Peyer's patch (tissue), 4 donors: ENCODE results near the gene TMEM175. TPM values are rescaled to one million over a fixed set of nuclear protein-coding genes. Genes with fewer than 3 reads are reported as not detected.

ENCODE experiments used
- DNase-seq, 3 donors: peaks; one replicate each; pipeline ENCODE4 v3.0.0-alpha.2; 2017 to 2019
- H3K27ac ChIP-seq, 4 donors: fragments of 200-600 bp; sonication (generic); one replicate each; pipeline ENCODE4 v1.5.1; 2016 to 2019
- H3K27me3 ChIP-seq, 2 donors: fragments of 200-600 bp; sonication (generic); one replicate each; pipeline ENCODE4 v1.5.1; 2019
- H3K36me3 ChIP-seq, 3 donors: fragments of 200-600 bp; sonication (generic); one replicate each; pipeline ENCODE4 v1.5.1; 2016 to 2019
- H3K4me1 ChIP-seq, 4 donors: fragments of 200-600 bp; sonication (generic); one replicate each; pipeline ENCODE4 v1.5.1; 2016 to 2019
- H3K4me3 ChIP-seq, 4 donors: fragments of 200-600 bp; sonication (generic); 1 replicate in 3 of 4; 2 replicates in 1 of 4; pipeline ENCODE4 v1.5.1; 2016 to 2019; ENCODE audit warnings: mild to moderate bottlenecking in 1 of 4
- H3K9me3 ChIP-seq, 4 donors: fragments of 200-600 bp; sonication (generic); one replicate each; pipeline ENCODE4 v1.5.1; 2016 to 2019; ENCODE audit warnings: mild to moderate bottlenecking in 1 of 4
- POLR2A ChIP-seq, 2 donors: fragments of 450-650 bp; IDR thresholded peaks; one replicate each; pipeline ENCODE4 v1.5.1; 2017; ENCODE audit warnings: antibody characterized with exemption in 2 of 2, mild to moderate bottlenecking in 2 of 2, moderate library complexity in 2 of 2
- total RNA-seq, 4 donors: library from RNA; depleted of rRNA; stranded (reverse); fragments of >200 nt; gene quantifications; one replicate each; pipeline ENCODE4 v1.1.0, GENCODE V29; 2016
- TF ChIP-seq, protein P1 (sequence below), 6 experiments: fragments of 450-650 bp in 4 of 6; fragments of 200-600 bp in 2 of 6; sonication (generic) in 1 of 6; IDR thresholded peaks; one replicate each; pipeline ENCODE4 v1.5.1; 2017 to 2019; ENCODE audit warnings: antibody characterized with exemption in 6 of 6, mild to moderate bottlenecking in 3 of 6, moderate library complexity in 1 of 6

TMEM175 gene
- total RNA-seq, 4 donors from 2014 or later: 46.1 to 111 (median 56.6) TPM

DNA sequence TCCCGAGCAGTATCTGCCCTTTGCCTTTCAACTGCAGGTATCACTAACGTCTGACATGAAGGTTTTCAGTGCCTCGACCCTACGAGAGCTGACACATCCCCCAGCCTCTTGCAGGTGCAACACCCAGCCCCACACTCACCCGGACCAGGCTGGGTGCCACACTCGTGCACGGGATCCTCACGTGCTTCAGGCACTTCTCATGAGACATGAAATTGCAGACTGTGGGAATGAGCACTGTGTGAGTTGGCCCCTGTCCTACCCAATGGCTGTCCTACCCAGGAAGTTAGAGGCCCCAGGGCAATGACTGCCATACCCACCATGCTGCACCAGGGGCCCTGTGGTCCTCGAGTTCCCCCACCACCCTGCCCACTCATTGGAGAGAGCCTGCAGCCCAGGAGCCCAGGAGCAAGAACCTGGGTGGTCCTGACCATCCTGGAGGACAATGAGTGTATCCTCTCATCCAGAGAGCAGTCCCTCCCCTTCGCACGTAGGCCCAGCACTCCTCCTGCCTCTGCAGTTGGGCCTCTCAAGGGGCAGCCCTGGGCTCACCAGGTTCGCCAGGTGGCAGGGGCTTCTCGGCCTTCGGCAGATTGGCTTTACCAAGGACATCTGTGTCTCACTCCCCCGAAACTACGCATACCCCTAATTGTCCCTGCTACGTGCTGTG lies 38.7 kb downstream of the TMEM175 start:
- no peaks in the 10 kb centered on the region for H3K27me3 ChIP-seq
- DNase-seq: peak in 2 of 3 donors; percentile 64 to 72
- H3K4me1 ChIP-seq: peaks cover 4 to 27% (median 16%) of the 10 kb centered on the region in 4 donors
- peak overlapping the region in 3 of 4 donors; percentile 80 to 99 (median 92) for H3K27ac ChIP-seq
- peaks cover 0 to 28% (median 0%) of the 10 kb centered on the region in 3 donors for H3K36me3 ChIP-seq
- H3K4me3 ChIP-seq: peak overlapping the region in 2 of 4 donors; percentile 80 to 98
- peaks cover 0 to 9% (median 0%) of the 10 kb centered on the region in 4 donors for H3K9me3 ChIP-seq
- TF ChIP-seq, protein P1, sequence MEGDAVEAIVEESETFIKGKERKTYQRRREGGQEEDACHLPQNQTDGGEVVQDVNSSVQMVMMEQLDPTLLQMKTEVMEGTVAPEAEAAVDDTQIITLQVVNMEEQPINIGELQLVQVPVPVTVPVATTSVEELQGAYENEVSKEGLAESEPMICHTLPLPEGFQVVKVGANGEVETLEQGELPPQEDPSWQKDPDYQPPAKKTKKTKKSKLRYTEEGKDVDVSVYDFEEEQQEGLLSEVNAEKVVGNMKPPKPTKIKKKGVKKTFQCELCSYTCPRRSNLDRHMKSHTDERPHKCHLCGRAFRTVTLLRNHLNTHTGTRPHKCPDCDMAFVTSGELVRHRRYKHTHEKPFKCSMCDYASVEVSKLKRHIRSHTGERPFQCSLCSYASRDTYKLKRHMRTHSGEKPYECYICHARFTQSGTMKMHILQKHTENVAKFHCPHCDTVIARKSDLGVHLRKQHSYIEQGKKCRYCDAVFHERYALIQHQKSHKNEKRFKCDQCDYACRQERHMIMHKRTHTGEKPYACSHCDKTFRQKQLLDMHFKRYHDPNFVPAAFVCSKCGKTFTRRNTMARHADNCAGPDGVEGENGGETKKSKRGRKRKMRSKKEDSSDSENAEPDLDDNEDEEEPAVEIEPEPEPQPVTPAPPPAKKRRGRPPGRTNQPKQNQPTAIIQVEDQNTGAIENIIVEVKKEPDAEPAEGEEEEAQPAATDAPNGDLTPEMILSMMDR (IDR thresholded peaks at IDR 0.05): no peak
- no peak for TF ChIP-seq POLR2A (IDR thresholded peaks at IDR 0.05)

- DNase-seq: peak in 2 of 3 donors; percentile 93 to 96
- H3K4me3 ChIP-seq: peak overlapping the region; percentile 60 to 98 (median 82)
- H3K36me3 ChIP-seq: peaks cover 0 to 19% (median 0%) of the 10 kb centered on the region in 3 donors
- H3K4me1 ChIP-seq: peaks cover 4 to 27% (median 16%) of the 10 kb centered on the region in 4 donors
- TF ChIP-seq POLR2A (IDR thresholded peaks at IDR 0.05): peak; percentile 95 to 98
- TF ChIP-seq, protein P1 (IDR thresholded peaks at IDR 0.05): peak in 1 of 6 experiments; percentile 5
- H3K9me3 ChIP-seq: peaks cover 0 to 9% (median 0%) of the 10 kb centered on the region in 4 donors
- peak overlapping the region; percentile 67 to 99 (median 86) for H3K27ac ChIP-seq
- no peaks in the 10 kb centered on the region for H3K27me3 ChIP-seq
Observed at GRCh38 chr4:971666-972500, 39.6 kb downstream of the TMEM175 start.

GRCh38 chr4:972651-973424 lies 40.6 kb downstream of the TMEM175 start:
- peaks cover 0 to 9% (median 0%) of the 10 kb centered on the region in 4 donors for H3K9me3 ChIP-seq
- TF ChIP-seq, protein P1 (IDR thresholded peaks at IDR 0.05): no peak
- TF ChIP-seq POLR2A (IDR thresholded peaks at IDR 0.05): no peak
- DNase-seq: peak; percentile 35 to 77 (median 53)
- peak overlapping the region; percentile 60 to 98 (median 82) for H3K4me3 ChIP-seq
- H3K27me3 ChIP-seq: no peaks in the 10 kb centered on the region
- H3K4me1 ChIP-seq: peaks cover 4 to 27% (median 16%) of the 10 kb centered on the region in 4 donors
- H3K27ac ChIP-seq: peak overlapping the region; percentile 67 to 99 (median 86)
- H3K36me3 ChIP-seq: peaks cover 0 to 9% (median 0%) of the 10 kb centered on the region in 3 donors

DNA sequence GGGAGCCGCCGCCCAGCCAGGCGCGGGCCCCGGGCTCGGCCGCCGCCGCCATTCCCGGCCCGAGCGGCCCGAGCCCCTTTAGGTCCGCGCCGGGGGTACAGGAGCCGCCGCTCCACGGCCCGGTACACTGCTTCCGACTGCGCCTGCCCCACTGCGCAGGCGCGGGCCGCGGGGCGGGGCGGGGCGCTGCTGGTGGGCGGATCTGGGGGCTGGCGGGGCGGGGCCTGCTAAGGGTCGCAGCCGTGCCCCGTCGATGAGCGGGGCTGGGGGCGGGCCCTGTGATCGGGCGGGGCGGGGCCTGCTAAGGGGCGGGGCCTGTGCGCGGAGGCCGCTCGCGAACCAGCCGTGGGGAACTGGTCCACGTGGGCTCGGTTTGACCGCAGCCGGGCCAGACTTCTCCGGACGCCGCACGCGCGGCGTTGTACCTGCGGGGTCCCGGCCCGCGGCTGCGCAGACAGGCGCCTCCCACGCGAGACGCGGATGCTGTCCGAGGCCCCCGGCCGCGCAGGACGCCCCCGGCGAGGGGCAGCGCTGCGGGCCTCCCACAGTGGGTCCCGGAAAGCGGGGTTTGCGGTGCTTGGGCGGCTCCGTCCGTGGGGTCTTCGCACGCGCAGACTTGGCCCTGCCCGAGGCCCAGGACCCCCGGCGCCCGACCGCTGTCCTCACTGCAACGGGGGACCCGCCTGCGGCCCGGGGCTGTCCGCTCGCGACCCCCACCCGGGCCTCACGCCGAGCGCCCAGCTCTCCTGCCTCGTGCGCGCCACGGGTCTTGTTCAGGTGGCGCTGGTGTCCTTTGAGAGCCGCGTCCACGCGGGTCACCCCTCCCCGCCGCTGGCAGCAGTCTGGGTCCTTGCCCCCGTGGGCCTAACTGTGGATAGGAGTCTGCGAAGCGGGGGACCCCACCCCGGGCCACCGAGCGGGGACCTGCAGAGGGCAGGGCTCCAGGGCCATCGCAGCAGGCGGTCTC lies 41.5 kb downstream of the TMEM175 start, which contains the start of gene DGKQ:
Gene DGKQ, minus strand, starts transcription at position 139 of the 967 bp plus-strand sequence. Its CDS starts 87 bp downstream, at position 52.
- H3K27me3 ChIP-seq: no peaks in the 10 kb centered on the region
- H3K36me3 ChIP-seq: peaks cover 0 to 3% (median 0%) of the 10 kb centered on the region in 3 donors
- H3K27ac ChIP-seq: peak within 1 kb of the TSS; percentile 67 to 99 (median 86)
- peak within 1 kb of the TSS; percentile 60 to 98 (median 82) for H3K4me3 ChIP-seq
- DNase-seq: peak; percentile 89 to 95 (median 94)
- H3K4me1 ChIP-seq: peaks cover 4 to 27% (median 16%) of the 10 kb centered on the region in 4 donors
- H3K9me3 ChIP-seq: peaks cover 0 to 9% (median 0%) of the 10 kb centered on the region in 4 donors
- TF ChIP-seq POLR2A (IDR thresholded peaks at IDR 0.05): peak; percentile 38 to 68
- TF ChIP-seq, protein P1 (IDR thresholded peaks at IDR 0.05): no peak
